ENCODE measurements around the gene ST6GALNAC4. TPM values are rescaled to one million over a fixed set of nuclear protein-coding genes. Genes with fewer than 3 reads are reported as not detected.

ST6GALNAC4 gene
- total RNA-seq, 2 donors from 2014 or later, result 17.5 to 44.5 TPM

GRCh38 chr9:127868278-127868902, 48.5 kb downstream of the ST6GALNAC4 start:
- DNase-seq (ENCODE audit: low spot score), result no peak
- Mint-ChIP-seq H3K4me3 (no peak overlapping the region), H3K9me3 (no peaks in the 10 kb centered on the region), H3K4me1 (ENCODE audit: low read depth in 2 of 2) (peaks cover 11 to 13% of the 10 kb centered on the region in 2 donors), H3K36me3 (no peaks in the 10 kb centered on the region), H3K27ac (no peak overlapping the region), H3K27me3 (no peaks in the 10 kb centered on the region)
- ATAC-seq, result no peak

GRCh38 chr9:127867356-127868277, 49.2 kb downstream of the ST6GALNAC4 start:
- Mint-ChIP-seq H3K27me3 (no peaks in the 10 kb centered on the region), H3K9me3 (no peaks in the 10 kb centered on the region), H3K4me3 (no peak overlapping the region), H3K27ac (no peak overlapping the region), H3K36me3 (no peaks in the 10 kb centered on the region), H3K4me1 (ENCODE audit: low read depth in 2 of 2) (peaks cover 17 to 19% of the 10 kb centered on the region in 2 donors)
- no peak for ATAC-seq
- DNase-seq (ENCODE audit: low spot score), result peak; percentile 60

- H3K4me1 Mint-ChIP-seq (ENCODE audit: low read depth in 2 of 2), result peaks cover 18 to 27% of the 10 kb centered on the region in 2 donors
- H3K9me3 Mint-ChIP-seq, result no peaks in the 10 kb centered on the region
- H3K27me3 Mint-ChIP-seq, result no peaks in the 10 kb centered on the region
- no peaks in the 10 kb centered on the region for H3K36me3 Mint-ChIP-seq
- no peak overlapping the region for H3K27ac Mint-ChIP-seq
- ATAC-seq (no peak), DNase-seq (ENCODE audit: low spot score) (peak; percentile 44)
- no peak overlapping the region for H3K4me3 Mint-ChIP-seq
Measured at GRCh38 chr9:127866535-127866934, 50.3 kb downstream of the ST6GALNAC4 start.

- Mint-ChIP-seq H3K27ac (peak overlapping the region; percentile 0 to 38), H3K36me3 (no peaks in the 10 kb centered on the region), H3K4me3 (no peak overlapping the region), H3K4me1 (ENCODE audit: low read depth in 2 of 2) (peaks cover 21 to 34% of the 10 kb centered on the region in 2 donors), H3K27me3 (no peaks in the 10 kb centered on the region), H3K9me3 (no peaks in the 10 kb centered on the region)
- DNase-seq (ENCODE audit: low spot score) (peak; percentile 39), ATAC-seq (no peak)
Measured at GRCh38 chr9:127865645-127866464, 51.0 kb downstream of the ST6GALNAC4 start.

- H3K27ac Mint-ChIP-seq, result peak overlapping the region; percentile 87 to 94
- H3K4me1 Mint-ChIP-seq (ENCODE audit: low read depth in 2 of 2), result peaks cover 28 to 39% of the 10 kb centered on the region in 2 donors
- no peaks in the 10 kb centered on the region for H3K36me3 Mint-ChIP-seq
- H3K27me3 Mint-ChIP-seq, result no peaks in the 10 kb centered on the region
- no peaks in the 10 kb centered on the region for H3K9me3 Mint-ChIP-seq
- DNase-seq (ENCODE audit: low spot score), result no peak
- no peak for ATAC-seq
- H3K4me3 Mint-ChIP-seq, result no peak overlapping the region
Measured at GRCh38 chr9:127863191-127863621, 53.6 kb downstream of the ST6GALNAC4 start.

- H3K9me3 Mint-ChIP-seq, result no peaks in the 10 kb centered on the region
- ATAC-seq, result peak; percentile 74 to 83
- DNase-seq (ENCODE audit: low spot score), result peak; percentile 73
- no peaks in the 10 kb centered on the region for H3K36me3 Mint-ChIP-seq
- H3K27me3 Mint-ChIP-seq, result no peaks in the 10 kb centered on the region
- H3K27ac Mint-ChIP-seq, result peak overlapping the region; percentile 87 to 94
- peaks cover 28 to 39% of the 10 kb centered on the region in 2 donors for H3K4me1 Mint-ChIP-seq (ENCODE audit: low read depth in 2 of 2)
- H3K4me3 Mint-ChIP-seq, result peak overlapping the region; percentile 54
Measured at GRCh38 chr9:127862075-127863011, 54.5 kb downstream of the ST6GALNAC4 start.

GRCh38 chr9:127860779-127861178, 56.1 kb downstream of the ST6GALNAC4 start:
- H3K27ac Mint-ChIP-seq, result peak overlapping the region; percentile 87 to 94
- no peaks in the 10 kb centered on the region for H3K27me3 Mint-ChIP-seq
- DNase-seq (ENCODE audit: low spot score), result no peak
- ATAC-seq, result no peak
- no peaks in the 10 kb centered on the region for H3K36me3 Mint-ChIP-seq
- no peaks in the 10 kb centered on the region for H3K9me3 Mint-ChIP-seq
- H3K4me1 Mint-ChIP-seq (ENCODE audit: low read depth in 2 of 2), result peaks cover 29 to 40% of the 10 kb centered on the region in 2 donors
- peak overlapping the region; percentile 23 for H3K4me3 Mint-ChIP-seq

- no peaks in the 10 kb centered on the region for H3K9me3 Mint-ChIP-seq
- peak overlapping the region in 1 of 2 donors; percentile 5 for H3K27ac Mint-ChIP-seq
- DNase-seq (ENCODE audit: low spot score) (no peak), ATAC-seq (no peak)
- H3K4me3 Mint-ChIP-seq, result peak overlapping the region; percentile 23
- H3K36me3 Mint-ChIP-seq, result no peaks in the 10 kb centered on the region
- H3K4me1 Mint-ChIP-seq (ENCODE audit: low read depth in 2 of 2), result peaks cover 29 to 39% of the 10 kb centered on the region in 2 donors
- H3K27me3 Mint-ChIP-seq, result no peaks in the 10 kb centered on the region
Measured at GRCh38 chr9:127860260-127860659, 56.6 kb downstream of the ST6GALNAC4 start.

GRCh38 chr9:127858041-127858512, 58.8 kb downstream of the ST6GALNAC4 start:
- no peak for ATAC-seq
- no peak for DNase-seq (ENCODE audit: low spot score)
- Mint-ChIP-seq H3K4me3 (no peak overlapping the region), H3K27ac (peak overlapping the region in 1 of 2 donors; percentile 35), H3K9me3 (no peaks in the 10 kb centered on the region), H3K4me1 (ENCODE audit: low read depth in 2 of 2) (peaks cover 27 to 37% of the 10 kb centered on the region in 2 donors), H3K36me3 (no peaks in the 10 kb centered on the region), H3K27me3 (no peaks in the 10 kb centered on the region)

Other genes with a start within 250 kb of the ST6GALNAC4 start
- gene CFAP157, start 210.1 kb downstream of the ST6GALNAC4 start, total RNA-seq, result not detected
- 10 to 100 TPM; 12.8 to 17.6 TPM for gene PTRH1, start 201.4 kb downstream of the ST6GALNAC4 start, total RNA-seq
- 1 to 10 TPM; 3.8 to 8.1 TPM for gene TTC16, start 201.0 kb downstream of the ST6GALNAC4 start, total RNA-seq
- gene TOR2A, start 181.7 kb downstream of the ST6GALNAC4 start, total RNA-seq, result 10 to 100 TPM; 20.4 to 31.9 TPM
- 10 to 100 TPM; 23.9 to 29.1 TPM for gene SH2D3C, start 138.4 kb downstream of the ST6GALNAC4 start, total RNA-seq
- 100 to 1,000 TPM; 119 to 132 TPM for gene CDK9, start 131.0 kb downstream of the ST6GALNAC4 start, total RNA-seq
- 100 to 1,000 TPM in 1 of 2 donors, 10 to 100 TPM in 1; 96.0 to 150 TPM for gene FPGS, start 114.2 kb downstream of the ST6GALNAC4 start, total RNA-seq
- 10 to 100 TPM; 12.7 to 34.1 TPM for gene ENG, start 62.4 kb downstream of the ST6GALNAC4 start, total RNA-seq
- 10 to 100 TPM; 11.5 to 13.0 TPM for gene AK1, start 39.4 kb downstream of the ST6GALNAC4 start, total RNA-seq
- gene ST6GALNAC6, start 17.4 kb downstream of the ST6GALNAC4 start, total RNA-seq, result 10 to 100 TPM; 53.4 to 67.2 TPM
- gene PIP5KL1, start 13.7 kb upstream of the ST6GALNAC4 start, total RNA-seq, result 1 to 10 TPM; 2.7 to 3.7 TPM
- gene DPM2, start 20.8 kb upstream of the ST6GALNAC4 start, total RNA-seq, result 10 to 100 TPM; 47.9 to 74.4 TPM
- gene EEIG1, start 63.9 kb upstream of the ST6GALNAC4 start, total RNA-seq, result 10 to 100 TPM in 1 of 2 donors, 1 to 10 TPM in 1; 8.2 to 16.4 TPM
- 10 to 100 TPM; 15.7 to 16.4 TPM for gene NAIF1, start 150.3 kb upstream of the ST6GALNAC4 start, total RNA-seq
- gene SLC25A25, start 151.2 kb upstream of the ST6GALNAC4 start, total RNA-seq, result 10 to 100 TPM; 15.0 to 23.2 TPM
- 100 to 1,000 TPM in 1 of 2 donors, 10 to 100 TPM in 1; 56.8 to 110 TPM for gene PTGES2, start 210.7 kb upstream of the ST6GALNAC4 start, total RNA-seq
- not detected for gene LCN2, start 232.4 kb upstream of the ST6GALNAC4 start, total RNA-seq
- 10 to 100 TPM; 58.1 to 60.4 TPM for gene BBLN, start 243.2 kb upstream of the ST6GALNAC4 start, total RNA-seq

Measured in natural killer cell treated with Interleukin-12 subunit alpha and Interleukin-12 subunit beta and Interleukin-15 and Interleukin-18, amount 100 ng/mL, for 72 hours (primary cell).